Activated T-cell treated with anti-CD3 and anti-CD28 coated beads, Interleukin-2, amount 50 U/mL, for 4 hours (primary cell): ENCODE data around the gene CST9. TPM values are rescaled to one million over a fixed set of nuclear protein-coding genes. Genes with fewer than 3 reads are reported as not detected.

Experiments
- ATAC-seq, 2 donors: fragments of 200-7000 bp; cut with Tn5 transposase; one replicate each; pipeline ENCODE4 v1.10.0; 2021
- DNase-seq: peaks from one replicate; pipeline ENCODE4 v3.0.0-alpha.2; 2020
- H3K27me3 Mint-ChIP-seq: one replicate; pipeline ENCODE4 v1.8.0; 2021; ENCODE audit warnings: low read depth, mixed read lengths
- H3K36me3 Mint-ChIP-seq: one replicate; pipeline ENCODE4 v1.8.0; 2022; ENCODE audit warnings: mixed read lengths; ENCODE audit not compliant: insufficient read depth
- H3K4me1 Mint-ChIP-seq: one replicate; pipeline ENCODE4 v1.8.0; 2021; ENCODE audit warnings: low read depth, mixed read lengths
- H3K4me3 Mint-ChIP-seq: one replicate; pipeline ENCODE4 v1.8.0; 2021; ENCODE audit warnings: mild to moderate bottlenecking, moderate library complexity, mixed read lengths
- H3K9me3 Mint-ChIP-seq: one replicate; pipeline ENCODE4 v1.8.0; 2021; ENCODE audit warnings: mixed read lengths
- total RNA-seq, 3 donors: library from RNA; stranded (reverse); gene quantifications; one replicate each; pipeline ENCODE4 v1.2.1, GENCODE V29; 2021

The CST9 gene
- total RNA-seq, 3 donors from 2014 or later, result not detected

GRCh38 chr20:23574977-23575376 is 30.7 kb downstream of the CST9 start:
- DNase-seq, result no peak
- H3K36me3 Mint-ChIP-seq, result no peaks in the 10 kb centered on the region

DNA sequence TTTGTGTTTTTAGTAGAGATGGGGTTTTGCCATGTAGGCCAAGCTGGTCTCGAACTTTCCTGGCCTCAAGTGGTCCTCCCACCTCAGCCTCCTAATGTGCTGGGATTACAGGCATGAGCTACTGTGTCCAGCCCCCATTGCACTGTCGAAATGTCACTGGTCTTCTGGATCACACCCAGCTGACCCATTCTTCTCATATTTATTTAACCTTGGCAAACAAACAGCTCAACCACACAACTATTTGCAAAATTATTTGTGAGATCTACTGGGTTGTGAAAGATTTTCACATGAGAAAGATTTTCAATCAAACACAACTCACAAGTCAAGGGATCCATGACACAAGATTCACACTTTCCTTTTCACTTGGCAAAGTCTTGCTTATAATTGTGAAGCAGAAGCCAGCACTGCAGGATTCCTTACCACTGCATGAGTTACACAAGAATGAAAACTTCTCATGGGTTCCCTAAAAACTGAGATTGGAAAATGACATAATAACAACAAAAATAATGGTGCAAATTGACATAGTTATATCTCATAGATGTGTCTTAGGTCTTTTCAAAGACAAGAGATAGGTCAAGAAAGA is 35.4 kb downstream of the CST9 start:
- ATAC-seq, result no peak
- Mint-ChIP-seq H3K4me1 (no peaks in the 10 kb centered on the region), H3K27me3 (peaks cover 13% of the 10 kb centered on the region), H3K36me3 (no peaks in the 10 kb centered on the region), H3K9me3 (peaks cover 5% of the 10 kb centered on the region), H3K4me3 (no peak overlapping the region)
- no peak for DNase-seq

More at GRCh38 chr20:23574977-23575376, 30.7 kb downstream of the CST9 start:
- Mint-ChIP-seq H3K4me3 (no peak overlapping the region), H3K27me3 (peaks cover 11% of the 10 kb centered on the region), H3K9me3 (peaks cover 5% of the 10 kb centered on the region), H3K4me1 (no peaks in the 10 kb centered on the region)
- ATAC-seq, result no peak

DNA sequence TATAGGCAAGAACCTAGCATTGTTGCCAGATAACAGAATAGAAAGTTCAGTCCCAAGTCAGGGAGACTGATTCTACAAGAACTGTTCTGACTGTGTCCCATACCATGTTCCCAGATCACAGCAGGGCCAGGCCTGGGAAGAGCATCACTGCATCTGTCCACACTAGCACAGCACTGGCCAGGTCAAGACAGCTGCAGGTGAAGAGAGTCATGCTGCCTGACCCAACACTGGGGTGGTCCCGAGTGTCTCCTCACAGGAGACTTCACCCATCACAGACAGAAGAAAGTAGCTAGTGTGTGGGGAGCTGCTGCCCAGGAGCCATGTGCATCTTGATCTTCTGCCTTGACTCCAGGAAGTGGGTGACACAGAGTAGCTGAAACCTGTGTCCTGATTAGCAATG is 36.1 kb downstream of the CST9 start:
- Mint-ChIP-seq H3K9me3 (peaks cover 4% of the 10 kb centered on the region), H3K27me3 (peaks cover 9% of the 10 kb centered on the region), H3K4me1 (no peaks in the 10 kb centered on the region), H3K4me3 (no peak overlapping the region), H3K36me3 (no peaks in the 10 kb centered on the region)
- no peak for ATAC-seq
- no peak for DNase-seq

DNA sequence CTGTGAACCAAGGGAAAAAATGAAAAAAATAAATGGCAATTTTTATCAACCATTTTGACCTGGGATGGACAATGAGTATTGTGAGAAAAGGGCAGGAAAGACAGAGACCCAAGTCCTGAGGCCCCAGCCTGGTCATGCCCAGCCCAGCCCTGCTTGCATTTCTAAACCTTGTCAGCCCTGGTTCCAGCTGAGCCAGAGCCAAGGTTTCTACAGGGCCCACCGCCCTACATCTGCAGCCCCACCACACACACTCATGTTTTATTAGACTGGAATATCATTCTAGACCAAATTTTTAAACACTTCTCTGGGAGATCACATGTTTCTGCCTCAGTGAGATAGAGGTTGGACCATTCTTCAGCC is 36.8 kb downstream of the CST9 start:
- DNase-seq (no peak), ATAC-seq (no peak)
- Mint-ChIP-seq H3K9me3 (no peaks in the 10 kb centered on the region), H3K4me3 (no peak overlapping the region), H3K36me3 (no peaks in the 10 kb centered on the region), H3K27me3 (peaks cover 6% of the 10 kb centered on the region), H3K4me1 (no peaks in the 10 kb centered on the region)

DNA sequence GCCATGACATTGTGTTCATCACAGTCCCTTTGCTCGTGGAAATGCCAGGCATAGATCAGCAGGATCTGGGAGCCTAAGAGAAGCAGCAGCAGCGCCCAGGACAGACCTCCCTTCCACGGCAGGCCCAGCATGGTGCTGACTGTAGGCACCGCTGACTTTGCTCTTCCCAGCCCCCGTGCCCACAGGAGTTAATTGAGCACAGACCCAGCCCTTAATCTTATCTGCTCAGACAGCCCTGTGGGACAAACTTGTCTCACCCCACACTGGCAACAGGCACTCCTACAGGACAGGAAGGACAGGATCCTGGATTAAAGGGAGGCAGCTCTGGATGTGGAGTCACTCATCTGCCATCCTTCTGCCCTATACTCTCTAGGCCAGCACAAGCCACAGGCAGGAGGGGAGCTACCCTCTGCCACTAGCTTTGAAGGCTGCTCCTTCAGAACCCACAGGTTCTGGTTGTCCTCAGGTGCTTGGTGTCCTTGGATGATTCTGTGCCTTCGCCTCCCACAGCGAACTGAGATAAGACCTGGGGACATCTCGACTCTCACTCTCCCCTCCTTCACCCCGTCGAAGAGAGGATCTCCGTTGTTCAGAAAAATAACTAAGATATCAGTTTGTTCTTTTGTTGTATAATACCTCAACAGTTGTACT is 37.3 kb downstream of the CST9 start, which contains the start of gene CST9L:
TSS of gene CST9L (minus strand) at position 165 of the 651 bp plus-strand sequence. CDS start at position 131, 34 bp downstream.
- ATAC-seq, result no peak
- Mint-ChIP-seq H3K4me3 (no peak within 1 kb of the TSS), H3K27me3 (peaks cover 6% of the 10 kb centered on the region), H3K9me3 (no peaks in the 10 kb centered on the region), H3K4me1 (no peaks in the 10 kb centered on the region), H3K36me3 (no peaks in the 10 kb centered on the region)
- no peak for DNase-seq

- Mint-ChIP-seq H3K4me3 (no peak overlapping the region), H3K4me1 (no peaks in the 10 kb centered on the region), H3K9me3 (peaks cover 10% of the 10 kb centered on the region), H3K27me3 (peaks cover 6% of the 10 kb centered on the region), H3K36me3 (no peaks in the 10 kb centered on the region)
- no peak for ATAC-seq
- no peak for DNase-seq
Measured at GRCh38 chr20:23566199-23566932, 39.4 kb downstream of the CST9 start.

GRCh38 chr20:23565503-23566045 is 40.1 kb downstream of the CST9 start:
- DNase-seq, result no peak
- Mint-ChIP-seq H3K9me3 (peaks cover 10% of the 10 kb centered on the region), H3K4me3 (no peak overlapping the region), H3K27me3 (peaks cover 6% of the 10 kb centered on the region), H3K36me3 (no peaks in the 10 kb centered on the region), H3K4me1 (no peaks in the 10 kb centered on the region)
- no peak for ATAC-seq

GRCh38 chr20:23564927-23565326 is 40.8 kb downstream of the CST9 start:
- Mint-ChIP-seq H3K4me3 (no peak overlapping the region), H3K36me3 (no peaks in the 10 kb centered on the region), H3K9me3 (peaks cover 12% of the 10 kb centered on the region), H3K4me1 (no peaks in the 10 kb centered on the region), H3K27me3 (peaks cover 6% of the 10 kb centered on the region)
- DNase-seq, result no peak
- ATAC-seq, result no peak

GRCh38 chr20:23562721-23563342 is 42.9 kb downstream of the CST9 start:
- no peaks in the 10 kb centered on the region for H3K36me3 Mint-ChIP-seq
- no peak overlapping the region for H3K4me3 Mint-ChIP-seq
- DNase-seq (no peak), ATAC-seq (no peak)
- H3K9me3 Mint-ChIP-seq, result peaks cover 22% of the 10 kb centered on the region
- peaks cover 6% of the 10 kb centered on the region for H3K27me3 Mint-ChIP-seq
- no peaks in the 10 kb centered on the region for H3K4me1 Mint-ChIP-seq

DNA sequence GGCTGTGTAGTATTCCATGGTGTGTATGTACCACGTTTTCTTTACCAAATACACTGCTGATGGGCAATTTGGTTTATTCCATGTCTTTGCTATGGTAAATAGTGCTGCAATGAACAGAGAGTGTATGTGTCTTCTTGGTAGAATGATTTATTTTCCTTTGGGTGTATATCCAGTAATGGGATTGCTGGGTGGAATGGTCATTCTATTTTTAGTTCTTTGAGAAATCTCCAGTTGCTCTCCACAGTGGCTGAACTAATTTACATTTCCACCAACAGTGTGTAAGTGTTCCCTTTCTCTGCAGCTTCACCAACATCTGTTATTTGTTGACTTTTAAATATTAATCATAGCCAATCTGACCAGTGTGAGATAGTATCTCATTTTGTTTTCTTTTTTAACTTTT is 51.3 kb downstream of the CST9 start:
- H3K9me3 Mint-ChIP-seq, result peaks cover 10% of the 10 kb centered on the region
- ATAC-seq (no peak), DNase-seq (no peak)
- H3K27me3 Mint-ChIP-seq, result no peaks in the 10 kb centered on the region
- no peak overlapping the region for H3K4me3 Mint-ChIP-seq
- no peaks in the 10 kb centered on the region for H3K4me1 Mint-ChIP-seq
- no peaks in the 10 kb centered on the region for H3K36me3 Mint-ChIP-seq

Other genes with a start within 250 kb of the CST9 start
- 10 to 100 TPM in 2 of 3 donors, 1 to 10 TPM in 1; 8.5 to 10.3 (median 10.2) TPM for gene GZF1, start 243.7 kb downstream of the CST9 start, total RNA-seq
- gene NAPB, start 184.4 kb downstream of the CST9 start, total RNA-seq, result 1 to 10 TPM; 2.5 to 5.2 (median 3.5) TPM
- not detected for gene CSTL1, start 166.2 kb downstream of the CST9 start, total RNA-seq
- not detected for gene CST11, start 153.0 kb downstream of the CST9 start, total RNA-seq
- not detected for gene CST8, start 114.8 kb downstream of the CST9 start, total RNA-seq
- gene CST9L, start 37.4 kb downstream of the CST9 start, total RNA-seq, result not detected
- gene CST3, start 32.0 kb upstream of the CST9 start, total RNA-seq, result 1 to 10 TPM; 1.8 to 2.6 (median 2.0) TPM
- gene CST4, start 83.1 kb upstream of the CST9 start, total RNA-seq, result not detected
- gene CST1, start 145.0 kb upstream of the CST9 start, total RNA-seq, result not detected
- gene CST2, start 220.8 kb upstream of the CST9 start, total RNA-seq, result not detected